GM18520 (cell line): ENCODE measurements around the gene CPVL.
"Not testable (repeated sequence)": the region's sequence is repeated elsewhere in the genome, so short reads cannot be mapped to it uniquely, and the experiment has no call there.

Experiments used
- ATAC-seq: cut with Tn5 transposase; IDR thresholded peaks from one replicate; pipeline ENCODE4 v1.9.1; 2021; ENCODE audit not compliant: unreplicated experiment

CPVL gene

DNA sequence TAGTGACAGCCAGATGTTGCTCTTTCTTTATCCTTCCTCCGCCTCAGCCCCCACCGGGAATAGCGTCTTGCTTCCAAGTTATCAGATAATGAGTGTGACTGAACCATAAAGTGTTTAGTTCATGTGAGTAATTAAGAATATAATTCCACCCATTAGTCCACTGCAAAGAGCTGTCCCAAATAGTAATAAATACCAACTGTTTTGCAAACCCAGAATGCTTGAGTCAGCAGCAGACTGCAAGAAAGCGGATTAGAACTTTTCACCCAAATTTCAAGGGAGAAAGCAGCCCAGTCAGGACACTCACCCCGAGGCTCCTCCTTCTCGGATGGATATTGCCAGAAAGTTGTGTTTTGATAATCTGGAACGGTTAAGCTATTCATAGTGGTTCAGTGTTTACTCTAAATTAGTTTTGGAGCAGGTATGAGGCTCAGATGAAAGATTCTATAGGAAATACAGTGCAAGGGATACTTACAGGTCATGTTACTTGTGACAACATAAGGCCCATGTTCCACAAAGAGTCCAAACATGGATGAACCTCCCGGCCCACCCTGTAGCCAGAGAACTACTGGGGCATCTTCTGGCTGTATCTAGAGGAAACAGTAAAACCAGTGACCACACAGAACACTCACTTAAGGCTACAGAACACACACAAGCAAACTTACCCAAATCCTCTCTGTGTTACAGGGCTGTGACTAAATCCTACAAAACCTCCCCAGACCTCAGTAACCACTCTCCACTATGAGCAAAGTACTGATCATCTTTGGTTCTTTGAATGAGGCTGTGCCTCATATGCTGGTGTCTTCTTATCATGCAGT is 50.5 kb downstream of the CPVL start:
- ATAC-seq: no peak

GRCh38 chr7:29093091-29093490 is 53.2 kb downstream of the CPVL start:
- ATAC-seq: not testable (repeated sequence)

DNA sequence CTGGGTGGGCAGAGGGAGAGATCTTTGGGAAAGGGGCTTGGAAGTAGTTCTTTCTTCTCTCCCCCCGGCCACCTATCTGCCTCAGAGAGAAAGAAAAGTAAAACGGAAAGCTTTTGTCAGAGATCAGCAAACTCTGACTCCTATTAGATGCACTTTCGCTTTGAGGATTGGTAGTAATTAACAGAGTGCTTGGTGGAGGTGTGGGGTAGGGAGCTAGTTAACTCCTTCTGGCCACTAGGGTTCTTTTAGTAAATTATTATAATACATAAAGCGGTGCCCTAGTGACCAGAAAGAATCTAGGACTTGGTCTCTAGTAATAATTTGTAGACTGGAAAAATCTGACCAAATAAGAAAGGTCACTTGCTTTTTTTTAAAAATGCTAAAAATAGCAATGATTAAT is 54.6 kb downstream of the CPVL start:
- peak; percentile 99 for ATAC-seq

GRCh38 chr7:29090836-29091601 is 55.3 kb downstream of the CPVL start:
- no peak for ATAC-seq

GRCh38 chr7:29090151-29090805 is 56.1 kb downstream of the CPVL start:
- no peak for ATAC-seq

GRCh38 chr7:29087840-29088170 is 58.5 kb downstream of the CPVL start:
- ATAC-seq: no peak

GRCh38 chr7:29086545-29086944 is 59.8 kb downstream of the CPVL start:
- no peak for ATAC-seq

DNA sequence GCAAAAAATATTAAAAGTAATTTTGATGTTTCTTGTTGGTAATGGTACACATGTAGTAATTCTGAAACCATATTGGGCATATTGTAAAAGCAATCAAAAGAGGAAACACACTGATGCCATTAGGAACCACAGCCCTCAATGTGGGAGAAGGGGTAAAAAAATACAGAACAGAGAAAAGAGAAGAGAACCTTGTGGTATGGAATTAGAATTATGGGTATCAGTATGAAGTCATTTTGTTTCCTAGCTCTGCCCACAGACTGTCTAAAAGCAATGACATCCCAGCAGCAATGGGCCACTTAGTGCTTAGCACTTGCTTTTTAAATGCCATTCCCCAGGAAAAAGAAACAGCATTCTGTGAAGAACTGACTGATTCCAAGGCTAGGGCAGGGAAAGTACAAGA is 61.5 kb downstream of the CPVL start:
- peak; percentile 67 for ATAC-seq

DNA sequence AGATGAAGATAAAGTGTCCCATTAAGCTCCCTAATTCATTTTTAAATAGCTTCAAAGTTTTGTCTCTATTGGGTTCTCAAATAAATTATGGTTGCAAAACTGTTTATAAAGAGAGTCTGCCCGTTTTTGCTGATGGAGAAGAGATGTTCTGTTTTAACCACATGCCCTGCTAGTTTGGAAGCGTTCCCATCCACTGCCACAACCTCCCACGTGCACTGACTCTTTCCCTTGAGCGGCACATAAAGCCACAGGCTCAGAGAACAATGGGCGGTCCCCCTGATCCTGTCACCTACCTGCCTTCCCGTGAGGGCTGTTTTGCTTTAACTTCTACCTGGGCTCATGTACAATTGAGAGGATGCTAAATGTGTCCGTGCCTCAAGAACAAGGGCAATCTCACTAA is 65.5 kb downstream of the CPVL start:
- no peak for ATAC-seq

DNA sequence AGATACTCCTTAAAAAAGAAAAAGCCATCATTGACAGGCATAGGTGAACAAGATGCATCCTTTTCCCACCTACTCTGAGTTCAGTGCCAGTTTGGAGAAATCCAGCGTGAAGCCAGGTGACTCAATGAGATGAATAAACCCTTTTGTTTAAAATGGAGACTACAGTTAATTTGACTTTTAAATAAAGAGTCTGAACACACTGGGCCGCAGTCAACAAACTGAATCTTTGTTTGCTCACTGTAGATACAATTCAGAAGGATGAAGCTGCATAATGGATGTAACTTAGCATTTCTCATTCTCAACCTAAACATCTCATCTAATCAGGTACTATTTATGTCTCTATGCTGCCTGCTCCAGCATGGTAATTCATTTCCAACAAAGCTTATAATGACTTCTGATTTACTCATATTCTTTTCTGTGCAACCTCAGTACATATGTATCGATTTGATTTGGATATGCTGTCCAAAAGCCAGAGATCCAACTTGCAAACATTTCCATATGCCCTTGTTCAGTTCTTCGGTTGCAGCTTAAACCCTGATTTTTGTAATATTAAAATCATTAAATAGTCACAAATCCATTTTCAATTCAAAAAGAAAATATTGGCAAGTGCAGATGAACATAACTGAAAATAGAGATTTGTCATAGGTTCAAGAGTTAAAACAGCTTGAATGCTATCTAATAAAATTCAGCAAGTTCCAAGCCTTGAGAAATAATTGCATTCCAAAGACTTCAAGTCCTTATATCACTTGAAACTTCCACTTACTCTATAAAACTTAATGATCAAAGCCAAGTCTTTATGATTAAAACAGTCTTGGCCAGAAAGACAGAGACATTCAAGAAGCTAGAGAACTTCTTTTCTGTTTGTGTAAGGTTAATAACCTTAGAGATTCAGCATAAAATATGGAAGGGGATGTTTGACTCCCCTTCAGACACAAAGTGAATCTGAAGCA is 67.8 kb downstream of the CPVL start:
- ATAC-seq: no peak

- no peak for ATAC-seq
Measured at GRCh38 chr7:29077854-29078253, 68.5 kb downstream of the CPVL start.

DNA sequence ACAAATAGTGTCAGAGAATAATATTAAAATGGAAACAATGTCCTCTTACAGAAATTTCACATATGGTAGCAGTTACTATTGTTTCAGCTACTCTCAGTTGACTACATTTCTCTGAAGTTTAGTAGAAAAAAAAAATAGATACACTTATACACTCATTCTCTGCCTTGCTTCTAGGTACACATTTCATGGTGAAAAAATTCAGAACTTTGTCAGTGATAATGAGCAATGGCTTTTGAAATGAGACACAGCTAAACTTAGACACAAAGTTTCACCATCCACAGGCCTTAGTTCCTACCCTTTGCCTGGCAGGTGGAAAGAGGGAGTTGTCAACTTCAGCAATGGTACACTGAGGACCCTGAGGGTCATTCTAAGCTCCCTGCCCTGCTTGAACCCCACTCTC is 69.2 kb downstream of the CPVL start:
- no peak for ATAC-seq

DNA sequence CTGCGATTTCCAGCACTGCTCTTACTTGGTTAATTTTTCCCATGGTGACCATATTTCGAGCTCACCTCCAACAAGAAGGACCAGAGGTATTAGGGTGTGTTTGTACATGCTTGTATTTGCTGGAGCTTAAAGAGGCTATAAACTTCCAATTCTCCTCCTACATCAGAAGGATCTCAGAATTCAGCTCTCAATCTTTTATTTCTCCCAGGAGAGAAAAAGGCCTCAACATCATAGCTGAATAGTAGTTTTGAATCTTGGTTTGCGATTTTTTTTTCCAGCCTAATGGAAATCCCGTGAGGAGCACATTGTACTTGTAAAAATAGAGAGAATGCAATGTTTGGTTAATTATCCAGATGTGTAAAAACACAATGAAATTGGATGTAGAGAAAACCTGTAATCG is 69.7 kb downstream of the CPVL start:
- no peak for ATAC-seq

DNA sequence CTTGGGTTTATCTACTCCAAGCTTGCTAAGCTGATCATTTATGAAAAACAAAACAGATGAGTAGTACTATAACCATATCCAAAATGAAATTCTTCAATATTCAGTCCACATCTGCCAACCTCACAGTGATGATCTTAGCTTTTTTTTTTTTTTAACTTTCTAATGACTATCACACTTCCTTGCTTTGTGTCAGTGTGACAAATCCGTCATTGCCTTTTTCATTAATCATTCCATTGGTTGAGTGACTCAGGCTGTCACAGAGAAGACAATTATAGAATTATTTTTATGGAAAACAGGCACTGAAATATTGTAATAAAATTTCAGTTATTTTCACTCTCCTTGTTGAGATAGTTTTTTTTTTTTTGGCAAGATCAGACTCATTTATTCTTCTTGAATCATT is 70.7 kb downstream of the CPVL start:
- ATAC-seq: no peak

DNA sequence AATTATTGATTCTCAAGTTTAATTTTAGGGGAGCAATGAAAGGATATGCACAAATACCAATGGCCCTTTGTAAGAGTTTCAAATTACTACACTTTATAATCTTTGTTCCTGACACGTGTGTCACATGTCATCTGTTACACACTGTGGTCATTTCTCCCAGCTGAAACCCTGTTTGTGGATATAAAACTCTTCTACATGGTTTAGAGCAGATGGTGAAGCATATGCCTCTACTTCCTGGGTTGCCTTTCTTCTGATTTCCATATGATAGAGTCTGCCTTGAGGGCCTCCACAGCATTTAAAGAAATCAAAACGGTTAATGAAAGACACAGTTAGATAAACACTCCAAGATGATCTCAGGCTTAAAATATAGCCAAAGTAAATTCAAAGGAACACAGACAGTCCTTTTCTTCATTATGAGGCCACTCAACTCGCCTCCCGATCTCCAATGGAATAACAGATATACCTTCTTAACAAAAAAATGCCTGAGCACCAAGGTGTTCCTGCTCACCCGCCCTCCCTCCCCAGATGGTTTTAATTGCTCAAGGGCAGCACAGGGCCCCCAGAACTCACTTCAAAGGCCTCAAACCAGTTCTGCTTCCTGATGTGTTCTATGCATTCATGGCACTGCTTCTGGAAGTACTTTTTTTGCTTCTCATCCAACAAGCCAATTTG is 75.0 kb downstream of the CPVL start:
- ATAC-seq: no peak

DNA sequence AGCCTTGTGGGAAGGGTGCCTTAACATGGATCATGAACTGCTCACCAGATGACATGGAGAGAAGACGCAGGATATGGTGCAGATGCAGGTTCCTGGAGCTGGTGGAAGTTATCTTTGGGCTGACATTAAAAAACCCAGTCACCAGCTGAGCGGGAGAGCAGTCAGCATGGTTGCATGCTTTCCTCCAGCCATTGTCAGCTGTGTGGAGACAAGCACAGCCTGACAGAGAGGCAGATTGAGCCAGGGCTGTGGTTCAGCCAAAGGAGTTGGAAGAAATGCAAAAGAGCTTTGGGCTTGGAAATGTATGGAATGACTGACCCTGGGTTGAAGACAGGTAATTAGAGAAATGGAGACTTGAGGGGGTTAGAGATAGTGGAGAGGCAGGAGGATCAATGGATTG is 79.7 kb downstream of the CPVL start:
- ATAC-seq: no peak

DNA sequence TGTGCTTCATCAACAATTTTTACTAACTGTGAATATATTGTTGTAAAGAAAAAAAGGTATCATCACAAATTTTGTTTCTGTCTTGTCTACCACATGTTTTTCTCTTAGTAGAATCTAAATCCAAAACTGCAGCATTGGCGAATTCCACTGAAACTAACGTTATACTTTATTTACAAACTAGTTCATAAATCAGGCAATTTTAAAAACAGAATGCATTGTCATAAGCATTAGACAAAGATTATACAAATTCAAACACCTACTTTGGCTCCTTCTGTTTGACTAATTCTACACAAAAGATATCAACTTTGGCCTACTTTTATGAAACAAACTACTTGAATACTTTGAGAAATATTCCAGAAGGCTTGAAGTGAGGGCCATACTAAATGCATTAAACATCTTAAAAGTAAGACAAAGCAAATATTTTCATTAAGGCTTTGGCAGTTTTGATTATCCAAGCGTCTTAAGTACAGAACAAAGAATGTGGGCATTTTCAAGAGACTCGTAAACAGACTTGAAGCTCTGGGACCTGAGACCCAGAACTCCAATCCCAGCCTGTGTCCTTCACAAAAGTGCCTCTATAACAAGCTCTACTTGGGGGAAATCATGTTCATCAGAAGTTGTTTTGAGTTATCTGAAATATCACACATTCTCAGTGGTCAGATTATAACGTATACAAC is 81.0 kb downstream of the CPVL start:
- ATAC-seq: no peak

GRCh38 chr7:29063872-29064271 is 82.5 kb downstream of the CPVL start:
- ATAC-seq: no peak

DNA sequence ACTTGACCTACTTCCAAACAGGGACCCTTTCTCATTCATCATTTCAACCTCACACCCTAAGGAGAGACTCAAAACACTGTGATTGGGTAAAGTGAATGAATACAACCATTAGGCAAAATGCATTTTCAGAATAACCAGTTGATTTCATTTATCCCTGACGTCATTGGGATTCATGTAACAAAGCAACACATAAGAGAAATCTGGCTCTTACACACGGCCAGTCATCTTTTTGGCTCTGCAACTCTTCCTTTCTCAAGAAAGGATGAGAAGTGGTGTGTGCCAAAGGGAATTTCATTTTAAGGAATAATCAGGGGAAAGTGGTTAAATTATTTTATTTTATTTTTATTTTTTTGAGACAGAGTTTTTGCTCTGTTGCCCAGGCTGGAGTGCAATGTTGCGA is 83.1 kb downstream of the CPVL start:
- no peak for ATAC-seq
